ENCODE data around the gene OR2V1. TPM values are rescaled to one million over a fixed set of nuclear protein-coding genes. Genes with fewer than 3 reads are reported as not detected.

Gene OR2V1
- total and polyA plus RNA-seq, 2 of the 13 experiments (the other 11 are each of a cell fraction or from before 2014, with no cell fraction given): not detected

- H3K27ac ChIP-seq (ENCODE audit: extremely low read length, insufficient read depth, low read length): no peak overlapping the region
- H2AFZ ChIP-seq (ENCODE audit: low read length): no peak overlapping the region
- H3K9ac ChIP-seq (ENCODE audit: insufficient read depth, low read depth, low read length): no peak overlapping the region
- H3K27me3 ChIP-seq (ENCODE audit: control insufficient read depth in 1 of 2, insufficient read depth in 2 of 2, low read length in 2 of 2): peaks cover 10 to 53% of the 10 kb centered on the region in 2 experiments; a peak in 4 of 5 replicates
- ATAC-seq (no peak), DNase-seq (ENCODE audit: low spot score) (no peak), FAIRE-seq (no peak)
- ChIA-PET POLR2A (no interaction called here), CTCF (ENCODE audit: low intra/inter-chr PET ratio, low total read pairs) (no interaction called here)
- no peak overlapping the region for H3K4me2 ChIP-seq (ENCODE audit: low read depth, low read length)
- no peaks in the 10 kb centered on the region for H4K20me1 ChIP-seq (ENCODE audit: insufficient read depth, low read length)
- BruUV-seq (replicated peaks): no TSS peak
- H3K36me3 ChIP-seq (replicated peaks in 1 of 2; ENCODE audit: control insufficient read depth in 1 of 2, insufficient read depth in 2 of 2, low read length in 2 of 2): no peaks in the 10 kb centered on the region
- H3K9me3 ChIP-seq (ENCODE audit: low read length): no peaks in the 10 kb centered on the region
- H3K4me1 ChIP-seq (ENCODE audit: insufficient read depth, low read length): no peaks in the 10 kb centered on the region
- no peak overlapping the region for H3K4me3 ChIP-seq (replicated peaks in 1 of 3; ENCODE audit: insufficient read depth in 1 of 3, low read depth in 2 of 3, low read length in 3 of 3)
- no peaks in the 10 kb centered on the region for H3K79me2 ChIP-seq (ENCODE audit: insufficient read depth, low read length)
- 0% methylated on average over 3 of the region's 3 CpGs for WGBS (ENCODE audit: low lambda C conversion rate)
- in situ Hi-C loops (cut with HindIII; ENCODE audit: extremely low pct_ligation_motif_present, low pct_unique_long_range_greater_than_20kb): no loop called here
- TF ChIP-seq BRF2 (CRISPR knock-in tag; IDR thresholded peaks at IDR 0.05) (no peak), ZNF740 (CRISPR knock-in tag; IDR thresholded peaks at IDR 0.05) (no peak), ZNF790 (CRISPR knock-in tag; IDR thresholded peaks at IDR 0.05; ENCODE audit: borderline replicate concordance) (no peak), DNMT1 (CRISPR knock-in tag; IDR thresholded peaks at IDR 0.05) (no peak), ZNF746 (CRISPR knock-in tag; IDR thresholded peaks at IDR 0.05) (no peak), IRF1 (CRISPR knock-in tag; IDR thresholded peaks at IDR 0.05; ENCODE audit: low read depth) (no peak), E2F5 (CRISPR knock-in tag; conservative IDR thresholded peaks at IDR 0.05) (no peak), HMG20B (CRISPR knock-in tag; conservative IDR thresholded peaks at IDR 0.05) (no peak), PAF1 (CRISPR knock-in tag; IDR thresholded peaks at IDR 0.05) (no peak), NFKBIZ (CRISPR knock-in tag; IDR thresholded peaks at IDR 0.05) (no peak), WIZ (CRISPR knock-in tag; IDR thresholded peaks at IDR 0.05) (no peak), PPARG (CRISPR knock-in tag; conservative IDR thresholded peaks at IDR 0.05) (no peak), ZNF124 (CRISPR knock-in tag; IDR thresholded peaks at IDR 0.05) (no peak), ZNF12 (CRISPR knock-in tag; IDR thresholded peaks at IDR 0.05) (no peak), SNAPC4 (CRISPR knock-in tag; IDR thresholded peaks at IDR 0.05) (no peak)
- intact Hi-C loops (cut with micrococcal nuclease; ENCODE audit: unreplicated experiment): no loop called here
These were observed 6.4 kb downstream of the OR2V1 start for GRCh38 chr5:181124526-181124925.
